NCI-H2196 (cell line): ENCODE data around the gene NODAL.
A peak's percentile ranks its signal among the peaks of the same experiment; 100 is the strongest.

Experiments
- DNase-seq: peaks from one replicate; lab custom pipeline; 2025; ENCODE audit not compliant: unreplicated experiment; lab: John Stamatoyannopoulos, UW

NODAL gene

DNA sequence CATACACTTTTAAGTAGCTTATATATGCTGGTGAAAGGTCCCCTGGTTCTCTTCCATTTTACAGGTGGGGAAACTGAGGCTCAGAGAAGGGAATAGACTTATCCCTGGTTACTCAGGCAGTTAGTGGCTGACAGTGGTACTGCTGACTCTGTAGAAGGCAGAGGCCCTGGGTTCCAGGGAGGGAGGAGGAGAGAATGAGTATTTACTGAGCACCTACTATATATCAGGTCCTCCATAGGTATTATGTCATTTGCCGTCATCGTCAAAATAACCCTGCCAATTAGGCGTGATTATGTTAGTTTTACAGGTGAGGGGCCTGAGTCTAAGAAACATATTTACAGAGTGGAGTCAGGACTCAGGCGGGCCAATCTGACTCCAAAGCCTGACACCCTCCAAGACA lies 23.8 kb upstream of the NODAL start:
- no peak for DNase-seq

DNA sequence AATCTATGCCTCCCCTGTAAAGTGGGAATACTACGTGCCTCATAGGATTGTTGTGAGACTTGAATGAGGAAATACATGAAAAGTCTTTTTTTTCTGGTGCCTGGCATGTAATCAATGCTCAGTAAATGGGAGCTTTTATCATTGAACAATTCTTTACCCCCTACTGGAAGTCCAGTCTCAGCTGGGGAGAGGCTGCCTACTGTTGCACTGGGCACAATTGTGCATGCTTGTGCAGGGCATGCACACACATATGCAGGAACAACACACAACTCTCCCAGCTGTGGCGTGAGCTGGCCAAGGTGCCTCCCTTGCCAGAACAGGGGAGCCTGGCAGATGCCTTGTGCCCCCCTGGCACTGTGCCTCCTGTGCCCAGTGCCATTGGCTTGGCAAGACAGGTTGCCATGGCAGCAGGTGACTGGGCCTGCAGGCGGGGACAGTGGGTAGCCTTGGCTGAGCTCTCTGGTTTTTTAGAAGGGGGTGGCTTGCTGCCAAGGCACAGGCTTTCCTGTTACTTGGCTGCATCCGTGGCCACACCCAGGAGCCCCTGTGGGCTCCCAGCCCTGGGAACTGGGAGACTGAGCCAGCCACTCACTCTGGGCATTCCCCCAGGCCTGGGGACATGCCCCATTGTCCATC lies 21.0 kb upstream of the NODAL start:
- peak; percentile 71 for DNase-seq

DNA sequence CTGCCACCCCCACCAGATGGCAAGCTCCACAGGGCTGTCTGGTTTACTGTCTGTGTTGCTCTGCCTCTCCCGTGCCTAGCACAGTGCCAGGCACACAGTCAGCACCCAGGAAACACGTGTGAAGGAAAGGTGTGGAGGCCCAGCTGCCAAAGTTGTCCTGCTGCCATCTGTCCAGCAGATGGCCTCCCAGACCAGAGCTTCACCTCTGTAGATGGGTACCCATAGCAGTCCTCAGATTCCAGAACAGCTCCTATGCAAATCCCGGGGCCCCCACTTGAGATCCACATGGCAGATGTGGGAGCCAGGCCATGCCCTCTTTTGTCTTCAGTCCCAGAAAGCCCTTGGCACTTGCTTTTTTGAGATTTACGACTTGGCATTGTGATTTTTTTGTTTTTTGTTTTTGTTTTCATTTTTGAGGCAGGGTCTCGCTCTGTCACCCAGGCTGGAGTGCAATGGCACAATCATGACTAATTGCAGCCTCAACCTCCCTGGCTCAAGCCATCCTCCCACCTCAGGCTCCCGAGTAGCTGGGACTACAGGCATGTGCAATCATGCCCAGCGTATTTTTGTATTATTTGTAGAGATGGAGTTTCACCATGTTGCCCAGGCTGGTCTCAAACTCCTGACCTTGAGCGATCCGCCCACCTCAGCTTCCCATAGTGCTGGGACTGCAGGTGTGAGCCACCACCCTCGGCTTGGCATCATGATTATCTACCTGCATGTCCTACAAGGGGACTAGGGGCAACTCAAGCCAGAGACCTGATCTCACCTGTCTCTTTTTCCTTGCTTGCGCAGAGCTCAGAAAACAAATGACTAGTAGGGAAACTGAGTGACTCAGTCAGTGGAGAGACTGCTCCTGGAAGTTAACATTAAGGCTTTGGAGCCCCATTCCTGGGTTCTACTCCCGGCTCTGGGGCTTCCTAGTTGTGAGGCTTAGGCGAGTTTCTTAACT lies 20.2 kb upstream of the NODAL start:
- peak; percentile 29 for DNase-seq

DNA sequence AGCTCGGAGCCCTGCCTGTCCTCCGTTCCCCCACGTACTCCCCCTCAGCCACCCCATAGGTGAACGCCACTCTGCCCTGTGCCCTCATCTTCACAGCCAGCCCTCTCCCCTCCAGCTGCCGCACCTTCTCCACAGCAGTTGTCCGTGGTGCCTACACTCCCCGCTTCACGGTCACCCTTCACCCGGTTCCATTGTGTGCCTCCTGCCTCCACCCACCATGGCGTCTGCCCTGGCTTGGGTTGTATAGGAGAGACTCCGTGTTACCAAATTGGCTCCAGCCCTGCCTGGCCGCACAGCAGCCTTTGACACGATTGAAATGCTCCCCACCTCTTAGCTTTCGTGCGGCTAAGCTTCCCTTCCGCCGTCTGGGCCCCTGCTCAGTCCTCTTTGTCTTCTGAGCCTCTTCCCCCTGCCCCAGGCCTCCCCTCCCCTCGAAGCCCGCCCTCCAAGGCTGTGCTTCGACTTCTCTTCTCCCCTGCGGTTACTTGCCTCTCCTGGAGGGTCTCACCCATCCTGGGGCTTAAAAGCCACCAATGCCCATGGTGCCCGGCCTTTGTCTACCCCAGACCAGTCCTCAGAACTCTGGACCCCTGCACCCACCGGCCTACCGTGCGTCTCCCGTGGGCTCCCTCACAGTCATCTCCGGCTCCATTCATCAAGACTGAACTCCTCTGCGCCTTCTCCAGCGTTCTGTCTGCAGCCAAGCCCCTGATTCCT lies 18.5 kb upstream of the NODAL start:
- DNase-seq: no peak

DNA sequence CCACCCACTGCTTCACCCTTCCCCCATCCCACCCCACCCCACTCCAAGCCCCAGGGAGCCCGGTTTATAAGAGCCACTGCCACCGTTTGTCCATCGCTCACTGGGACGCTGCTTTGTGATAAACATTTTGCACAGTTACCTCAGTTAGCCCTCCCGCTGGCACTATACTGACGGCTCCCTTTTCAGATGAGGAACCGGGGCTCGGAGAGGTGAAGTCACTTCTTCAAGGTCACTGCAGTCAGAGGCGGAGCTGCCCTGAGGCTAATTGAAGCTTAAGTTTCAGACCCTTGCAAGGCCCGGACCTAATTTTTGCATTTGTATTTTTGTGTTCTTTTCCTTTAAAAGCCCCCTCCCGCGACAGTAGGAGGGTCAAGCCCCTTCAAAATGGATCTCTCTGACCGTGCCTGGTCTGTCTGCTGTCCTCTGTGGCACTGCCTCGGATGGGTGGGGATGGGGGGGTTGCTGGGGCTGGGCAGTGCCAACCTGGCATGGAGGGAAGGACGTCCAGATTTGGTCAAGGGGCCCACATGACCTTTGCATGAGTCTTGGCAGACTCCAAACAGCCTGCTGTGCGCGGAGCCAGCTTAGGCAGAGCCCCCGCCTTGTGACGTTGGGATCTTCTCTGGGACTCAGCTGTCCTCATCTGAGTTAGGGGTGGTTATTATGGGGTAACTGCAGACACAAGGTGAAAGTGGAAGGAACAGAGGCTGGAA lies 17.7 kb upstream of the NODAL start:
- DNase-seq: no peak

DNA sequence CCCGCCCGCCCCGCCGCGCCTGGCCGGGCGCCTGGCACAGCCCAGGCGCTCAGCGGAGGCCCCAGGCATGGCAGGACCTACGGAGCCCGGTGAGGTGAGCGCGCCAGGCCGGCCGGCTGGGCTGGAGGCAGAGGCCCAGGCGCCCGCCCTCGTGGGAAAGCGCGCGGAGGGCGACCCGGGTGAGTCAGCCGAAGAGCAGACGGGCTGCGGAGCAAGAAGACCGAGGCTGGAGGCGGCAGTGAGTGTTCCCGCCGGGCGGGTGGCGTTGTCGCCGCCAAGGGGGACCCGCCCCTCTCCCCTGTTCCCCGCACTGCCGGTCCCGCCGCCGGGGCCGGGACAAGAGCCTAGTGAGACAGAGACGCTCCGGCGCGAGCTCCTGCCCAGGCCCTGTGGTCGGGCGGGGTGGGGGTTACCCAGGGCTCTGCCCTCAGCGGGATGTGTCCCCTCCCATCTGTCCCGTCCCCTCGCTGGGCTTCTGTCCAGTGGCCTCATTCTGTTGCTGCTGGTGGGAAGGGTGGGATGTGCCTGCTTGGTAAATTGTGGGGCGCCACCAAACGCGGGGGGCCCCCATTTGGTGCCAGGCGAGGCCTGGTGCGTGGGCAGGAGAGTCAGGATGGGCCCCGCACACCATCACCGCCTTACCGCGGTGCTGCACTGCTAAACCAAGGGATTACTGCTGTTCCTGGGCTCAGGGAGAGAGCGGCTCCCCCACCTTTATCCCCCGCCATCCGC lies 17.0 kb upstream of the NODAL start:
- no peak for DNase-seq

DNA sequence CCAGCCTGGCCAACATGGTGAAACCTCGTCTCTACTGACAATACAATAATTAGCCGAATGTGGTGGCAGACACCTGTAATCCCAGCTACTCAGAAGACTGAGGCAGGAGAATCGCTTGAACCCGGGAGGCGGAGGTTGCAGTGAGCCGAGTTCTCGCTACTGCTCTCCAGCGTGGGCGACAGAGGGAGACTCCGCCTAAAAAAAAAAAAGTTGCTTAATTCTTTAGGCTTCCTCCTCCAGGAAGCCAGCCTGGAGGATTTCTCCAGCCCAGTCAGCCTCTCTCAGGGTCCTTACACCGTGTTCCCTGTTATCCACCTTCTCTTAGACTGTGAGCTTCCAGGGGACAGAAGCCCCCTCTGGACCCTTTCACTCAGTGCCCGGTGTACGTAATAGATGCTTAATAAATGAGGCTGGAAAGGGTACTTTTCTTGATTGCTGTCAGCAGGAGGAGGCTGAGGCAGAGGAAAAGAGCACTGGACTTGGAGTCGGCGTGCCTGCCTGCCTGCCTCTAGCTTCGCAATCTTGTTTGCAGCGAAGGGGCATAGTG lies 16.4 kb upstream of the NODAL start:
- DNase-seq: no peak

DNA sequence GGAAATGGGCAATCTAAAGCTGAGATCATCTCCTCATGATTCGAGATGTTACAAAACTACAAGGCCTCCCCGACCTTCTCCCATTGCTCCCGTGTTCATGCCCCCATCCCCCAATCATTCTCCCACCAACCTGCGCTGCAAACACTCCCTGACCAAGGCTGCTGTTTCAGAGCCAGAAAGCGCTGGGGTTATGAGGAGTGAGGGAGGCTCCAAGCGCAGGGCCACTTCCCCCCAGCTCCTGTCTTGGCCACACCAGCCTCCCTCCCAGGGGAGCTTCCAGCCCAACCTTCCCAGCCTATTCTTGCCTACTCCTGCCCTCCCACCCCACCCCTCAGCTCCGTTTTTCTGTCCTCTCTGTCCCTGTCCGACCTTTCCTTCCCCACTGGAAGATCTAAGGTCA lies 14.7 kb upstream of the NODAL start:
- no peak for DNase-seq

DNA sequence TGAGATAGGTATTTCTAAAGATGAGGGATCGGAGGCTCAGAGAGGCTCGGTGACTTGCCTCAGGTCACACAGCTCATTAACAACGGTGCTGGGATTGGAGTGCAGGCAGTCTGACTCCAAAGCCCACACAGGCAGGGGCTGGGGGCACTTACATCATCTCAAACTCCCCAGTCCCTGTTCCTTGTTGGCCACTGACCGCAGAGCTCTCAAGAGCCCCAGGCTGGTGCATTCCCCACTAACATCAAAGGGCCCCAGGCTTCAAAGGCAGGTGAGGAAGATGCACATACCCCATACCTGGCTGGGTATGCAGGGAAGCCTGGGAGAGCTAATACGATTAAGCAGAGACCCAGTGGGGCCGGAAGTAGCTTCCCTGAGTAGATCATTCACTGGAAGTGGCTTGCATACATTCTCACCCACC lies 13.7 kb upstream of the NODAL start:
- DNase-seq: no peak

DNA sequence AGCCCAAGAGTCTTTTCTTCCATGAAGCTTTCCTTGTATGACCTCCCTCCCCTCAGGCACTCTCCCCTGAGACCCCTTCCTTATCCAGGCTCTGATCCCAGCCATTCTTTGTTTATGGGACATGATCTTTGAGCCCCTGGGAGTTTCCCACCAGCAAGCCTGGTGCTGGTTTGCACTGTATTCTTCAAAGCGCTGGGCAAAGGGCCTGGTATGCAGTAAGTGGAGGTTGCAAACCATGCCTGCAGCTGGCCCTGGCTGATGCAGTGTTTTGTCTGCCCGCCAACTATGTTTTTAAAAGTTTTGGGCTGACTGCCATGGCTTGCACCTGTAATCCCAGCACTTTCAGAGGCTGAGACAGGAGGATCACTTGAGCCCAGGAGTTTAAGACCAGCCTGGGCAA lies 6.8 kb upstream of the NODAL start:
- DNase-seq: peak; percentile 17

DNA sequence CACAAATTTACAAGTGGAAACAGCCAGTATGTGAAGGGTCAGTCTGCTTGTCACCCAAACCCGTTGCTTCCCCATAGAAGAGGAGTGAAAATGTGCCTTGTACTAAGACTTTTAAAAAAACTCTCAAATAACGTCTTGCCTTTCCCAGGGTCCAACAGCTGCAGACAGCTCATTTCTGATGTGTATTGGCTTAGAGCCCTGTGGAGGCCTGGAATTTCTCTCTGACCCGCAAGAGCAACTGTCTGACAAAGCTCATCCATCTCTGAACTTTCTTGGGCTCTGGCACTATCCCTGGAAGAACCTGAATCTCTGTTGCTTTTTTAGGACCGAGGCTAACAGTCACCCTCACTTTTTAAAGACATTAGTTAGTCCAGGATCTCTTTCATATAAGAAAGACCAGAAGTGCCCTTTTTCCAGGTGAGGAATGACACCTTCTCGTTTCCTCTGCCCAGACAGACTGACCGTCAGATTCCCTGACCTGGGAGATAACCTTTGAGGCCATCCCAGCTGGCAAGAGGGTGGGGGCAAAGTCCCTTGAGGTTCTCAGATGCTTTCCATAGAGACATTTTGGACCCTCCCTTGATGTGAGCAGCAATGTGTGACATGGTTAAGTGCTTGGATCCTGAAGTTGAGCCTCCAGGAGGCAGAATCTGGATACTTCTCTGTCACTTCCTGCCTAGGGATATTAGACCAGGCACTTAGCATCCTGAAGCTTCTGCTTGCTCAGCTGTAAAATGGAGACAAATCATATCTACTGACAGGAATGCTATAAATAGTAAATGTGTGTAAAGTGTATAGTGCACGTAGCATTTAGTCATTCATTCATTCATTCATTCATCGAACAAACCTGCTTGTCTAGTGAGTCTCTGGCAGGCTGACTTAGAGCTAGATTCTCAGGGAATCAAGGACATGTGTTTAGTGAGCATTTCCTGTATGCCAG lies 4.5 kb upstream of the NODAL start:
- no peak for DNase-seq

DNA sequence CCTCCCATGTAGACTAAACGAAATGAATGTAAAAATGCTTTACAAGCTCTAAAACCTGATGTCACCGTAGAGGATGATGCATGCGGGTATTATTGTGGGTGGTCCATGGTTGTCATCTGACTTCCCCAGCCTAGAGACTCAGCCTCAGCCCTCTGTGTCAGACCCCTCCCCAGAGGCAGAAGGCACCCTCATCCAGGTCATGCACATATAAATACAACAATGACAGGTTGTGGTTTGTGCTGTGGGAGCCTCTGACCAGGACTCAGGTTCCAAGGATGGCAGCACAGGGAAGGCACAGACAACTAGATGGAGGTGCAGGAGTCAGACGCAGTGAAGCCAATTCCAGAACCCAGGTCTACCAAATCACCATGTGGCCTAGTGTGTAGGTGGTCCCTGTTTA lies 3.3 kb upstream of the NODAL start:
- DNase-seq: no peak

DNA sequence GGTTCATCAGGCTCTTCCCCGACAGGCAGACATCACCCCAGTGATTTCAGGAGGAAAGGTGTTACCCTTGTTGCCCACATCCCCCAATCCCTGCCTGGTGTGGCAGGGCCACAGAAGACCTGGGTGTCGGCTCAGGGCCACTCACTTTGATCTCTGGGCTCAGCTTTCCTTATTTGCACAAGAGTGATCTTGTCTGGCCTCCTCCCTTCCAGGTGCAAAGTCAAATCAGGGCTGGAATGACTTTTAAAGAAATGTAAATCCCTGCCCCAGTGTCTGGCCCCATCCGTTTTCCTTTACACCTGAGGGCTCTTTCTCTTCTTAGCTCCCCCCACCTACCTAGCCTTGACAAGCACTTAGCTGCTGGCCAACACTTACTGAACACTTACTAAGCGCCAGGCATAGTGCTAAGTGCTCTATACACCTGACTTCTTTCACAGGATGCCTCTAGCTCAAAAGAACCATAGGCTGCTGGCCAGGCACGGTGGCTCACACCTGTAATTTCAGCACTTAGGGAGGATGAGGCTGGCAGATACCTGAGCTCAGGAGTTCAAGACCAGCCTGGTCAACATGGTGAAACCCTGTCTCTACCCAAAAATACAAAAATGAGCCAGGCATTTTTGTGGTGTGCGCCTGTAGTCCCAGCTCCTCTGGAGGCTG lies 979 bp upstream of the NODAL start:
- DNase-seq: no peak

DNA sequence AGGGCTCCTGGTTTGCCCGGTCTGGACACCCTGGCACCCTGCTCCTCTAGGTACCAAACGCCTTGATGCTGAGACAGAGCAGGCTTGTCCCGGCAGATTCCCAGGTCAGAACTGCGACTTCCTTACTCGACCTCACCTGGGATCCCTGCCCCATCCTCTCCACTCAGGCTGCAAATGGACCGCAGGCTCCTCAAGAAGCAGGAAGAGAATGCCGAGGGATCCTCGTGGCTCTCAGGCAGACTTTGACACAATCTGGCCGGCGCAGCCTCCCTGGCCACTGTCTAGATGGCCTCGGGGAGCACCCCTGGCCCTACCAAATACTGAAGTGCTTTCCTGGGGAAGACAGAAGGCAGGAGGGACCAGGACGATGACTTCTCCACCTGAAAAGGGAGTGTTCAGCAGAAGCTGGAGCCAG lies 421 bp upstream of the NODAL start:
- DNase-seq: no peak

DNA sequence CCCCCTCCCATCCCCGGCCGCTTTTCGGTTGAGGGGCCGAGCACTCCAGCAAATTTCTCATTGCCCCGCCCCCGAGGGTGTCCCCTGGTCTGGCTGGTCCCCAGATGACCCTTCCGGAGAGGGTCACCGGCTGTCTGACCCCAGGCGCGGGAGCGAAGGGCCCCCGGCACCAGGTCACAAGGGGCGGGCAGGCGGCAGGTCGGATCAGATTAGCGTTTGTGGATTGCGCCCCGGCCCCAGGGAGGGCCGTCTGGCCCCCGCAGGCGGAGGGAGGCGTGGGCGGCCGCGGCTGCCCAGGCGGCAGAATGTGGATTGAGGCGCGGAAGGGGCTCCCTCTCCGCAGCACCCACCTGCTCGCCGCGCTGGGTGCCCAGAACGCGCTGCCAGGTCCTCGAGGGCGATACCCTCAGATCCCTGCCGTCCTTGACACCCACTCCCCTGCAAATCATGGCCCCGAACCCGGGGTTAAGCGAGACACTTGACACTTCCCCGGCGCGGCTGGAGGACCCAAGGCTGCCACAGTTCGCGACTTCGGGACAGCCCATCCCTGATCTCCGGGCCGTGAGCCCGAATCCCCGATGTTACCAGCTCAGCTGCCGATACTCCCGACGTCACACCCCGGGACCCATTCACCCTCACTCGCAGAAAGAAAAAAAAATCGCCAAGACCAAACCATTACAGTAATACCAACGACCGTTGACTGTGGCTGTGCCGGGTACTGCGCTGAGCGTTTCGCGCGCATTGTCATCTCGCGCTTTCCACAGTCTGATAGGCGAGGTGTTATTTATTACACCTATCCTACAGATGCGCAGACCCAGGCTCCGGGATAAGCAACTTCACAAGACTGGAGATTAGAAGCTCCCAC lies 953 bp downstream of the NODAL start:
- no peak for DNase-seq

DNA sequence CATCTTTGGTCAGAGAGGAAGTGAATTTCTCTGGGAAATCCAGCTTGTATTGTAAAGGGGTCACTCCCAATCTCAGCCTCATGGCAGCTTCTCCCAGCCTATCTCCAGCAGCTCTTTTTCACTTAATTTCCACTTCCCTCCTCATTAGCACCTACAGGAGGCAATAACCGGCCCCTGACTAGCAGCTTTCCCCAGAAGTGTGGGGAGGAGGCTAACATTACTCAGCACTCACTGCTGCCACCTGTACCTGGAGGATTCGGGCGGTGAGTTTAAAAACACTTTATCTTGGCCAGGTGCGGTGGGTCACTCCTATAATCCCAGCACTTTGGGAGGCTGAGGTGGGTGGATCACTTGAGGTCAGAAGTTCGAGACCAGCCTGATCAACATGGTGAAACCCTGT lies 3.8 kb downstream of the NODAL start:
- no peak for DNase-seq

DNA sequence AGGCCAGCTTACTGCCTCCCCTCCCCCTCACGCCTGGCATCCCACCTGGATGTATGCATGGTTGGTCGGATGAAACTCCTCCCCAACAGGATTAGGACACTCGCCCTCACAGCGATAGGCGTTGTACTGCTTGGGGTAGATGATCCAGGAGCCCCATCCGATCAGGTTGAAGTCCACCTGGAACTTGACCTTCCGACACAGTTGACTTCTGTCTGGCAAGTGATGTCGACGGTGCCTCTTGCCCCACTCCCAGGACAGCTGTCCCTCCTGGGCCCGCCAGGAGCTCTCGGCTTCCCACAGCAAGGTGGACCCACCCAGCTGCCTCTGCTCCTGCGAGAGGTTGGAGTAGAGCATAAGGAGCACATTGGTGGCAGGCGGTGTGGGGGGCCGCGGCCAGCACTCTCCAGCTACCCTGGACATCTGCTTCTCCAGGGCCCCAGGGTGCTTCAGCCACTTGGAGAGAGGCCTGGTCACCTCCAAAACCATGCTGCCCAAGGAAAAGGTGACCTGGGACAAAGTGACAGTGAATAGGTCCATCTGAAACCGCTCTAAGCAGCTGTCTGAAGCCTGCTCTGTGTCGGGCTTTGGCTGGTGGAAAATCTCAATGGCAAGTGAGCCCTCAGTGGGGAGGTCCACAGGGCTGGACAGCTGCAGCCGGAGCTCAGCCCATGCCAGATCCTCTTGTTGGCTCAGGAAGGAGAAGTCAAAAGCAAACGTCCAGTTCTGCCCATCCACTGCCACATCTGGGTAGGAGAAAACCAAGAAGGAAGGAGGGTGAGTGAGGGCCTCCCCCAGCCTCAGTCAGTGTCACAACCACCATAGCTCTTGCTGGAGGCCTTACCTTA lies 6.0 kb downstream of the NODAL start:
- DNase-seq: no peak
